NCI-H1930 (cell line): Measurements from ENCODE around the gene KRT39.
"Not testable (repeated sequence)": the region's sequence is repeated elsewhere in the genome, so short reads cannot be mapped to it uniquely, and the experiment has no call there.

Experiments
- DNase-seq, 2 experiments: peaks; one replicate each; lab custom pipeline; 2025; lab: John Stamatoyannopoulos, UW

The KRT39 gene

GRCh38 chr17:40966848-40967247 is at the start of gene KRT39:
Gene KRT39, minus strand, starts transcription at chr17:40966948. Its CDS starts 92 bp downstream, at chr17:40966856.
- no peak for DNase-seq

GRCh38 chr17:41015454-41015853 is 48.7 kb upstream of the KRT39 start:
- no peak for DNase-seq

- DNase-seq: no peak
Measured at GRCh38 chr17:41013606-41014005, 46.9 kb upstream of the KRT39 start.

- DNase-seq: no peak
Measured at GRCh38 chr17:41013181-41013580, 46.4 kb upstream of the KRT39 start.

GRCh38 chr17:41012326-41013120 is 45.8 kb upstream of the KRT39 start:
- DNase-seq: no peak

- DNase-seq: no peak
Measured at GRCh38 chr17:41010441-41010840, 43.7 kb upstream of the KRT39 start.

GRCh38 chr17:41009936-41010335 is 43.2 kb upstream of the KRT39 start:
- no peak for DNase-seq

- no peak for DNase-seq
Measured at GRCh38 chr17:41009301-41009760, 42.6 kb upstream of the KRT39 start.

- no peak for DNase-seq
Measured at GRCh38 chr17:41008811-41009210, 42.1 kb upstream of the KRT39 start, which contains the start of gene KRTAP3-1. Gene KRTAP3-1, minus strand, starts transcription at chr17:41009128. Its CDS starts 54 bp downstream, at chr17:41009074.

- no peak for DNase-seq
Measured at GRCh38 chr17:41004397-41004796, 37.6 kb upstream of the KRT39 start.

GRCh38 chr17:41003926-41004325 is 37.2 kb upstream of the KRT39 start:
- DNase-seq: no peak

GRCh38 chr17:41002814-41003213 is 36.1 kb upstream of the KRT39 start:
- DNase-seq: no peak

GRCh38 chr17:41001795-41002194 is 35.0 kb upstream of the KRT39 start:
- no peak for DNase-seq

- not testable (repeated sequence) for DNase-seq
Measured at GRCh38 chr17:40999563-40999962, 32.8 kb upstream of the KRT39 start, which contains the start of gene KRTAP3-2. Gene KRTAP3-2, minus strand, starts transcription at chr17:40999906. Its CDS starts 53 bp downstream, at chr17:40999853.

GRCh38 chr17:40997361-40997760 is 30.6 kb upstream of the KRT39 start:
- no peak for DNase-seq

GRCh38 chr17:40996829-40997228 is 30.1 kb upstream of the KRT39 start:
- no peak for DNase-seq

- no peak for DNase-seq
Measured at GRCh38 chr17:40995116-40995515, 28.4 kb upstream of the KRT39 start.

GRCh38 chr17:40993839-40994238 is 27.1 kb upstream of the KRT39 start, which contains the start of gene KRTAP3-3:
Gene KRTAP3-3, minus strand, starts transcription at chr17:40994164. Its CDS starts 67 bp downstream, at chr17:40994097.
- DNase-seq: peak; percentile 81 to 90

- no peak for DNase-seq
Measured at GRCh38 chr17:40993084-40993483, 26.3 kb upstream of the KRT39 start.

GRCh38 chr17:40992666-40993065 is 25.9 kb upstream of the KRT39 start:
- DNase-seq: no peak

- no peak for DNase-seq
Measured at GRCh38 chr17:40986920-40987319, 20.2 kb upstream of the KRT39 start.

GRCh38 chr17:40984226-40984625 is 17.5 kb upstream of the KRT39 start, which contains the start of gene KRT40:
Gene KRT40, minus strand, starts transcription at chr17:40984326. Its CDS starts 53 bp downstream, at chr17:40984273.
- no peak for DNase-seq

GRCh38 chr17:40981115-40981514 is 14.4 kb upstream of the KRT39 start:
- DNase-seq: no peak
